GM12878 (cell line): ENCODE measurements around the gene DUOX2.

Experiments
- CBFB ChIP-seq: IDR thresholded peaks from 2 replicates; pipeline ENCODE4 v1.6.1; 2016; ENCODE audit warnings: antibody characterized with exemption, low read depth
- CHD2 ChIP-seq: IDR thresholded peaks from 2 replicates; pipeline ENCODE4 v1.6.1; 2011; ENCODE audit warnings: low read depth, low read length, improper control_type of control experiment, borderline replicate concordance
- CREB1 ChIP-seq: IDR thresholded peaks from 2 replicates; pipeline ENCODE4 v1.6.1; 2012; ENCODE audit warnings: low read depth, mild to moderate bottlenecking, inconsistent platforms
- CTCF ChIP-seq, 3 experiments: IDR thresholded peaks in 2 of 3; conservative IDR thresholded peaks in 1 of 3; 2 replicates each; pipeline ENCODE4 v1.5.1; 2011; ENCODE audit warnings: low read depth in 3 of 3, low read length in 3 of 3, mild to moderate bottlenecking in 3 of 3, control low read depth in 2 of 3, moderate library complexity in 2 of 3, inconsistent platforms in 1 of 3, mixed read lengths in 1 of 3; ENCODE audit not compliant: control insufficient read depth in 2 of 3, insufficient read depth in 1 of 3; ENCODE audit errors: extremely low read depth in 1 of 3
- EZH2 ChIP-seq: IDR thresholded peaks from 2 replicates; pipeline ENCODE4 v1.6.1; 2012; ENCODE audit warnings: low read depth, mild to moderate bottlenecking, control low read depth, inconsistent platforms, low read length, borderline replicate concordance; ENCODE audit not compliant: control insufficient read depth
- FOXK2 ChIP-seq: fragments of 450-650 bp; IDR thresholded peaks from 2 replicates; pipeline ENCODE4 v1.6.1; 2017; ENCODE audit warnings: mild to moderate bottlenecking, moderate library complexity
- JUND ChIP-seq: IDR thresholded peaks from 2 replicates; pipeline ENCODE4 v1.6.1; 2012; ENCODE audit warnings: low read depth, mild to moderate bottlenecking, low read length, improper control_type of control experiment, moderate library complexity
- MXI1 ChIP-seq: fragments of 150-350 bp; IDR thresholded peaks from 2 replicates; pipeline ENCODE4 v1.6.1; 2011; ENCODE audit warnings: low read depth, mild to moderate bottlenecking, inconsistent platforms, low read length, improper control_type of control experiment
- POLR2AphosphoS2 ChIP-seq: IDR thresholded peaks from 2 replicates; pipeline ENCODE4 v1.6.1; 2011; ENCODE audit warnings: low read depth, mild to moderate bottlenecking, low read length, improper control_type of control experiment, moderate library complexity
- POLR2AphosphoS5 ChIP-seq: IDR thresholded peaks from 2 replicates; pipeline ENCODE4 v1.6.1; 2011; ENCODE audit warnings: mild to moderate bottlenecking, low read length, inconsistent platforms
- RCOR1 ChIP-seq: conservative IDR thresholded peaks from 2 replicates; pipeline ENCODE4 v1.6.1; 2012; ENCODE audit warnings: low read depth, low read length, improper control_type of control experiment
- RFX5 ChIP-seq: IDR thresholded peaks from 2 replicates; pipeline ENCODE4 v1.6.1; 2011; ENCODE audit warnings: low read depth, low read length, improper control_type of control experiment
- YBX1 ChIP-seq: fragments of 450-650 bp; IDR thresholded peaks from 2 replicates; pipeline ENCODE4 v1.6.1; 2016; ENCODE audit warnings: antibody characterized with exemption

- no peak for TF ChIP-seq FOXK2
- no peak for TF ChIP-seq JUND
- no peak for TF ChIP-seq POLR2AphosphoS2
- TF ChIP-seq CBFB, result no peak
- no peak for TF ChIP-seq CTCF (IDR thresholded peaks at IDR 0.05 in 2 of 3, conservative IDR thresholded peaks at IDR 0.05 in 1 of 3; ENCODE audit: control insufficient read depth in 2 of 3, extremely low read depth in 1 of 3, insufficient read depth in 1 of 3, low read depth in 3 of 3, low read length in 3 of 3)
- TF ChIP-seq RCOR1, result no peak
- TF ChIP-seq POLR2AphosphoS5, result no peak
- no peak for TF ChIP-seq CHD2
- no peak for TF ChIP-seq RFX5
- TF ChIP-seq YBX1, result no peak
- TF ChIP-seq EZH2, result no peak
- TF ChIP-seq MXI1, result no peak
- no peak for TF ChIP-seq CREB1
Observed at GRCh38 chr15:45132844-45133560, 19.0 kb upstream of the DUOX2 start.
